IPS-20b (cell line): Measurements from ENCODE around the gene UBQLN2.
A peak's percentile ranks its signal among the peaks of the same experiment; 100 is the strongest.
"Not testable (repeated sequence)": the region's sequence is repeated elsewhere in the genome, so short reads cannot be mapped to it uniquely, and the experiment has no call there.

ENCODE experiments used
- H3K27ac ChIP-seq: one replicate; pipeline ENCODE4 v1.5.1; 2013; ENCODE audit warnings: low read length
- H3K27me3 ChIP-seq: 2 replicates; pipeline ENCODE4 v1.6.1; 2013; ENCODE audit warnings: mild to moderate bottlenecking, low read length, inconsistent platforms; ENCODE audit not compliant: insufficient read depth
- H3K36me3 ChIP-seq: 2 replicates; pipeline ENCODE4 v1.6.1; 2013; ENCODE audit warnings: low read depth, mild to moderate bottlenecking, inconsistent platforms, low read length, moderate library complexity; ENCODE audit not compliant: insufficient read depth
- H3K4me1 ChIP-seq: 2 replicates; pipeline ENCODE4 v1.6.1; 2013; ENCODE audit warnings: mild to moderate bottlenecking, control low read depth, inconsistent platforms, low read length, moderate library complexity; ENCODE audit not compliant: insufficient read depth
- H3K4me3 ChIP-seq: 2 replicates; pipeline ENCODE4 v1.5.1; 2013; ENCODE audit warnings: mild to moderate bottlenecking, low read length, inconsistent platforms
- H3K9ac ChIP-seq: 2 replicates; pipeline ENCODE4 v1.6.1; 2013; ENCODE audit warnings: low read depth, mild to moderate bottlenecking, inconsistent platforms, low read length, moderate library complexity
- H3K9me3 ChIP-seq: 2 replicates; pipeline ENCODE4 v1.6.1; 2013; ENCODE audit warnings: mild to moderate bottlenecking, low read depth, low read length, inconsistent platforms; ENCODE audit not compliant: insufficient read depth

Gene UBQLN2

GRCh38 chrX:56563231-56564161 is at the start of gene UBQLN2:
Gene UBQLN2, plus strand, starts transcription at chrX:56563627. Its CDS starts 247 bp downstream, at chrX:56563874.
- Histone ChIP-seq H3K27me3 (no peaks in the 10 kb centered on the region), H3K4me3 (peak within 1 kb of the TSS; percentile 97), H3K9me3 (no peaks in the 10 kb centered on the region), H3K4me1 (no peaks in the 10 kb centered on the region; the same call in 1 of the 2 replicates), H3K9ac (peak within 1 kb of the TSS; percentile 97), H3K36me3 (peaks cover under 1% of the 10 kb centered on the region; the same call in 1 of the 2 replicates), H3K27ac (peak within 1 kb of the TSS; percentile 71)

- H3K9me3 ChIP-seq = no peaks in the 10 kb centered on the region
- H3K27ac ChIP-seq = no peak overlapping the region
- H3K27me3 ChIP-seq = no peaks in the 10 kb centered on the region
- H3K4me1 ChIP-seq = no peaks in the 10 kb centered on the region
- H3K4me3 ChIP-seq = no peak overlapping the region
- no peaks in the 10 kb centered on the region for H3K36me3 ChIP-seq
- H3K9ac ChIP-seq = no peak overlapping the region
These were observed 43.8 kb upstream of the UBQLN2 start for GRCh38 chrX:56519642-56520041.

- not testable (repeated sequence) for H3K9me3 ChIP-seq, H3K27me3 ChIP-seq, H3K36me3 ChIP-seq, H3K4me3 ChIP-seq, H3K9ac ChIP-seq, H3K4me1 ChIP-seq, H3K27ac ChIP-seq
These were observed 33.9 kb upstream of the UBQLN2 start for GRCh38 chrX:56529482-56530007.

GRCh38 chrX:56530011-56530410 is 33.4 kb upstream of the UBQLN2 start:
- H3K27ac ChIP-seq = no peak overlapping the region
- H3K9me3 ChIP-seq = no peaks in the 10 kb centered on the region
- H3K27me3 ChIP-seq = no peaks in the 10 kb centered on the region
- H3K9ac ChIP-seq = no peak overlapping the region
- H3K4me3 ChIP-seq = no peak overlapping the region
- H3K36me3 ChIP-seq = no peaks in the 10 kb centered on the region
- H3K4me1 ChIP-seq = no peaks in the 10 kb centered on the region

- Histone ChIP-seq H3K27ac (no peak overlapping the region), H3K36me3 (no peaks in the 10 kb centered on the region), H3K9me3 (no peaks in the 10 kb centered on the region), H3K4me3 (no peak overlapping the region), H3K4me1 (no peaks in the 10 kb centered on the region), H3K9ac (no peak overlapping the region), H3K27me3 (no peaks in the 10 kb centered on the region)
These were observed 12.8 kb upstream of the UBQLN2 start for GRCh38 chrX:56550667-56551066.

- no peaks in the 10 kb centered on the region for H3K27me3 ChIP-seq
- no peaks in the 10 kb centered on the region for H3K36me3 ChIP-seq
- no peaks in the 10 kb centered on the region for H3K4me1 ChIP-seq
- H3K4me3 ChIP-seq = no peak overlapping the region
- H3K27ac ChIP-seq = no peak overlapping the region
- no peaks in the 10 kb centered on the region for H3K9me3 ChIP-seq
- H3K9ac ChIP-seq = no peak overlapping the region
These were observed 8.6 kb upstream of the UBQLN2 start for GRCh38 chrX:56554870-56555269.

GRCh38 chrX:56557376-56557929 is 6.0 kb upstream of the UBQLN2 start:
- Histone ChIP-seq H3K36me3 (no peaks in the 10 kb centered on the region), H3K4me3 (no peak overlapping the region), H3K4me1 (no peaks in the 10 kb centered on the region)

GRCh38 chrX:56564164-56564885 is 898 bp downstream of the UBQLN2 start:
- Histone ChIP-seq H3K4me3 (peak overlapping the region; percentile 97), H3K9me3 (no peaks in the 10 kb centered on the region), H3K27me3 (no peaks in the 10 kb centered on the region), H3K4me1 (no peaks in the 10 kb centered on the region; the same call in 1 of the 2 replicates), H3K9ac (peak overlapping the region; percentile 97), H3K36me3 (peaks cover 8% of the 10 kb centered on the region; the same call in 1 of the 2 replicates), H3K27ac (peak overlapping the region; percentile 69)

More at GRCh38 chrX:56557376-56557929, 6.0 kb upstream of the UBQLN2 start:
- Histone ChIP-seq H3K27me3 (no peaks in the 10 kb centered on the region), H3K9me3 (no peaks in the 10 kb centered on the region), H3K27ac (no peak overlapping the region), H3K9ac (no peak overlapping the region)

GRCh38 chrX:56564921-56565840 is 1.8 kb downstream of the UBQLN2 start:
- Histone ChIP-seq H3K4me3 (peak overlapping the region; percentile 97), H3K4me1 (no peaks in the 10 kb centered on the region; the same call in 1 of the 2 replicates), H3K27ac (no peak overlapping the region), H3K9me3 (no peaks in the 10 kb centered on the region), H3K27me3 (no peaks in the 10 kb centered on the region), H3K36me3 (peaks cover 15% of the 10 kb centered on the region), H3K9ac (peak overlapping the region; percentile 97; the same call in 1 of the 2 replicates)

GRCh38 chrX:56569378-56570057 is 6.1 kb downstream of the UBQLN2 start:
- Histone ChIP-seq H3K9me3 (no peaks in the 10 kb centered on the region), H3K27me3 (no peaks in the 10 kb centered on the region), H3K9ac (no peak overlapping the region), H3K36me3 (peaks cover 29% of the 10 kb centered on the region), H3K27ac (no peak overlapping the region), H3K4me1 (no peaks in the 10 kb centered on the region; the same call in 1 of the 2 replicates), H3K4me3 (no peak overlapping the region)
